IPS-18c (cell line): ENCODE results near the gene GPRC5C.

Experiments
- H3K4me3 ChIP-seq: 2 replicates; pipeline ENCODE4 v1.7.0; 2013; ENCODE audit warnings: low read depth, mild to moderate bottlenecking, low read length, moderate library complexity; ENCODE audit not compliant: insufficient read depth
- H3K9me3 ChIP-seq: one replicate; pipeline ENCODE4 v1.6.1; 2013; ENCODE audit warnings: mild to moderate bottlenecking, low read length, moderate library complexity; ENCODE audit not compliant: control insufficient read depth, insufficient read depth

The GPRC5C gene

GRCh38 chr17:74455025-74455545 lies 23.2 kb downstream of the GPRC5C start:
- H3K4me3 ChIP-seq, result peak overlapping the region; percentile 49

DNA sequence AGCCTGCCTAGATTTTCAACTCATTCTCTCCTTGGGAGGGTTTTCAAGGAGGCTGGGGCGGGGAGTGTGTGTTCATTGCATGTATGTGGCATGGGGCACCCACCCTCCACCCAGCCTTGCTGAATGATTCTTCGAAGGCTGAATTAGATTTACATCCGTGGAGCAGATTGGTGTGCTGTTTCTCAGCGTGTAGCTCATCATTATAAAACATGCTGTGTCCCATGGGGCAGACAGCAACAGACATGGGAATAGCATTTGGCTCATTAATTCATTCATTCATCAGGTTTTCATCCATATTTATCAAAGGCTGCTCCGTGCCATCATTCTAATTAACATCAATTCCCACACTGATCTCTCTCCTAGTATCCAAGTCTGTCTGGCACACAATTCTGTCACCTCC lies 23.9 kb downstream of the GPRC5C start:
- Histone ChIP-seq H3K9me3 (no peaks in the 10 kb centered on the region), H3K4me3 (no peak overlapping the region)

More at GRCh38 chr17:74455025-74455545, 23.2 kb downstream of the GPRC5C start:
- H3K9me3 ChIP-seq, result no peaks in the 10 kb centered on the region

GRCh38 chr17:74457146-74457819 lies 25.4 kb downstream of the GPRC5C start:
- Histone ChIP-seq H3K4me3 (no peak overlapping the region), H3K9me3 (no peaks in the 10 kb centered on the region)

DNA sequence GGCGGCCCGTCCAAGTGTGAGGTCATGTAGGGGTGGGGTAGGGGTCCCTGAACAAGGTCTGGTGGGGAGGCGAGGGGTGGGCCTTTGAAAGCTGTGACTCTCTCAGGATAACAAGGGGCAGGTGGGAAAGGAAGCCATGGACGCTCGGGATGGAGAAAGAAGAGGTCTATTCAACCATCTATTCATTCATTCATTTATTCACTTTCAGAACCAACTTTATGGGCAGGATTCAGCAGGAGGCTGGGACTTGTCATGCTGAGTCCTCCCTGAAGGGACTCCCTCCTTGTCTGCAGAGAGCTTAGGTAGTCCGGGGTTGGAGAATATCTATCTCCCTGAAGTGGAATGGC lies 25.9 kb downstream of the GPRC5C start:
- H3K9me3 ChIP-seq, result no peaks in the 10 kb centered on the region
- no peak overlapping the region for H3K4me3 ChIP-seq

DNA sequence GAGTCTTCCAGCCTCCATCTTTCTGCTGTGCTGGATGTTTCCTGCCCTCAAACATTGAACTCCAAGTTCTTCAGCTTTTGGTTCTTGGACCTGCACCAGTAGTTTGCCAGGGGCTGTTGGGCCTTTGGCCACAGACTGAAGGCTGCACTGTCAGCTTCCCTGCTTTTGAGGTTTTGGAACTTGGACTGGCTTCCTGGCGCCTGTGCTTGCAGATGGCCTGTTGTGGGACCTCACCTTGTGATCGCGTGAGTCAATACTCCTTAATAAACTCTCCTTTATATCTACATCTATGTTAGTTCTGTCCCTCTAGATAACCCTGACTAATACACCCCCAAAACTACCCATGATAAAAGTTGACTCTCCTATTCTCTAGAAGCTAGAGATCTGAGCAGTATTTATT lies 26.9 kb downstream of the GPRC5C start:
- H3K9me3 ChIP-seq, result no peaks in the 10 kb centered on the region
- no peak overlapping the region for H3K4me3 ChIP-seq

- Histone ChIP-seq H3K9me3 (no peaks in the 10 kb centered on the region), H3K4me3 (no peak overlapping the region)
Observed at GRCh38 chr17:74459622-74460021, 27.7 kb downstream of the GPRC5C start.

DNA sequence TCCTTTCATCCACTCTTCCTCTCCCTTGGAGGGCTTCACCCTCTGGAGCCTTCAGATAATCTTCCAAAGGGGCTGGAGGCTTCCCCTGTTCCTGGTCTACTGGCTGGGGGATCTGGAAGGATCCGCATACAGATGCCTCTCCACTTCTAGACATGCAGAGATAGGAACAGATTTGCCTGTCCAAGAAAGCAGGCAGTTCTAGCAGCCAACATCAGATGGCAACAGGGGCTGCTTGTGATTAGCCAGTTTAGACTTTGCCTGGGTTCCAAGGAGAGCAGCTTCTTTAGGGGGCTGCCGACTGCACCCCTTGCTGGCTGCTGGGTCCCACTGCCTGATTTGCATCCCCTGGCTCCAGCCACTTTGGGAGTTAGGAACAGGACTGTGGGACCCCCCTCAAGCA lies 28.4 kb downstream of the GPRC5C start:
- Histone ChIP-seq H3K4me3 (no peak overlapping the region), H3K9me3 (no peaks in the 10 kb centered on the region)

GRCh38 chr17:74460996-74461395 lies 29.1 kb downstream of the GPRC5C start:
- Histone ChIP-seq H3K9me3 (no peaks in the 10 kb centered on the region), H3K4me3 (no peak overlapping the region)

DNA sequence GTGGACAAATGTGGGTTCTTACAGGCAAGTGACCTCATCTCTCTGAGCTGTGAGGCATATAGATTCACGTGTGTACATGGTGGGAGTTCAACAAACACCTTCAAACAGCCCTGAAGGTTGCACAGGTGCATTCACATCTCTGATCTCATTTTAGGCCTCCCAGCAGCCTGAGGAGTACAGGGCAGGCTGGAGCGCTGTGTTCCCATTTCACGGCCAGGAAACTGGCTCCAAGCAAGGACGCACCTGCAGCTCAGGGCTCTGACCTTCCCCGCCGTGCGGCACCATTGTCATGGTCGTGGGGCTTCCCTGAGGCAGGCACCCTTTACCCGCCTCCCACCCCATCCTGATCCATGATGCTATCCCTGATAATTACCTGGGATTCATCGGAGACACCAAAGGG lies 29.7 kb downstream of the GPRC5C start:
- H3K4me3 ChIP-seq, result no peak overlapping the region
- no peaks in the 10 kb centered on the region for H3K9me3 ChIP-seq

- no peak overlapping the region for H3K4me3 ChIP-seq
- H3K9me3 ChIP-seq, result no peaks in the 10 kb centered on the region
Observed at GRCh38 chr17:74464730-74465377, 33.0 kb downstream of the GPRC5C start.

DNA sequence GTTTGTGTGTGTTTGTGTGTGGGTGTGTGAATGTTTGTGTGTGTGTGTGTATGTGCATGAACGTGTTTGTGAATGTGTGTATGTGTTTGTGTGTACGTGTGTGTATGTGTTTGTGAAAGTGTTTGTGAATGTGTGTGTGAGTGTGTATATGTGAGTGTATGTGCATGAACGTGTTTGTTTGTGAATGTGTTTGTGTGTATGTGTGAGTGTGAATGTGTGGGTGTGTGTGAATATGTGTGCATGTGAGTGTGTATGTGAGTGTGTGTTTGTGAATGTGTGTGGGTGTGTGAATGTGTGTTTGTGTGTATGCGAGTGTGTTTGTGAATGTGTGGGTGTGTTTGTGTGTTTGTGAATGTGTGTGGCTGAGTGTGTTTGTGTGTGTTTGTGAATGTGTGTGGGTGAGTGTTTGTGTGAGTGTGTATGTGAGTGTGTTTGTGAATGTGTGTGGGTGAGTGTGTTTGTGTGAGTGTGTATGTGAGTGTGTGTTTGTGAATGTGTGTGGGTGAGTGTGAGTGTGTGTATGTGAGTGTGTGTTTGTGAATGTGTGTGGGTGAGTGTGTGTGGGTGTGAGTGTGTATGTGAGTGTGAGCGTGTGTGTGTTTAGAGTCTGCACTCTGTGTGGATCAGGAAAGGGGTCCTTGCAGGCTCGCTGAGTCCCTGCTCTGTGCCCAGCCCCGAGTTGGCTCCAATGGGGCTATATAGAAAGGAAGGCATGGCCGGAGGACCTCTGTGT lies 33.7 kb downstream of the GPRC5C start:
- Histone ChIP-seq H3K9me3 (no peaks in the 10 kb centered on the region), H3K4me3 (no peak overlapping the region)

DNA sequence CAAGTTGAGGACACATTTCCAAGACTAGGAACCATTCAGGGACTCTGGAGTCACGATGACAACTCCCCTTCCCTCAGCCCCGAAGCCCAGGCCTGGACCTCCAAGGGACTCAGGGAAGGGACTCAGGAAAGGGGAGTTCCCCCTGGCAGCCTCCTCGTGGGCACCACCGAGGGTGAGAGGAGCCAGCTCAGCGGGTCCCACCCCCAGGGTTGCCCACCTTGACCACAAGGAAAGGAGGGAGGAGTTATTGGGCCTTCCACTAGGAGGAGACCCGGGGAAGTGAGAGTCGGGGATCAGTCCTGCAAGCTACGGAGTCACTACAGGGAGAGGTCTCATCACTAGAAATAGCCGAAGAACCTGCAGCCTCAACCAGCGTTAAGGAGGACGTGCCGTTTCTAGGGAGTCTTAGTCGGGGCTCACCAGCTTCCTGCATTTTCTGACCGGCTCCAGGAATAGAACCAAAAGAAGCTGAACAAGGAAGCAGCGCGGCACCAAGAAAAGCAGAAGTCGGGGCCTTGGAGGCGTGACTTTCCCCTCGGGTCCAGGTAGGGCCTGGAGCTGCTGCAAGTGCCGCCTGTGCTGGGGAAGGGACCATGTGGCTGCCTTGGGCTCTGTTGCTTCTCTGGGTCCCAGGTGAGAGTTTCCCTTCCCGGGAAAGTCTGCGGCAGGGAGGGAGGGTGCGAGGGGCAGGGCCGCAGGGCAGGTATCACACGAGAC lies 34.4 kb downstream of the GPRC5C start, which contains the start of gene CD300A:
CD300A (plus strand) TSS at position 524 of the 717 bp plus-strand sequence; CDS start at position 594, 70 bp downstream.
- H3K4me3 ChIP-seq, result peak within 1 kb of the TSS; percentile 29
- no peaks in the 10 kb centered on the region for H3K9me3 ChIP-seq

- Histone ChIP-seq H3K4me3 (no peak overlapping the region), H3K9me3 (no peaks in the 10 kb centered on the region)
Observed at GRCh38 chr17:74466828-74467184, 34.9 kb downstream of the GPRC5C start.

DNA sequence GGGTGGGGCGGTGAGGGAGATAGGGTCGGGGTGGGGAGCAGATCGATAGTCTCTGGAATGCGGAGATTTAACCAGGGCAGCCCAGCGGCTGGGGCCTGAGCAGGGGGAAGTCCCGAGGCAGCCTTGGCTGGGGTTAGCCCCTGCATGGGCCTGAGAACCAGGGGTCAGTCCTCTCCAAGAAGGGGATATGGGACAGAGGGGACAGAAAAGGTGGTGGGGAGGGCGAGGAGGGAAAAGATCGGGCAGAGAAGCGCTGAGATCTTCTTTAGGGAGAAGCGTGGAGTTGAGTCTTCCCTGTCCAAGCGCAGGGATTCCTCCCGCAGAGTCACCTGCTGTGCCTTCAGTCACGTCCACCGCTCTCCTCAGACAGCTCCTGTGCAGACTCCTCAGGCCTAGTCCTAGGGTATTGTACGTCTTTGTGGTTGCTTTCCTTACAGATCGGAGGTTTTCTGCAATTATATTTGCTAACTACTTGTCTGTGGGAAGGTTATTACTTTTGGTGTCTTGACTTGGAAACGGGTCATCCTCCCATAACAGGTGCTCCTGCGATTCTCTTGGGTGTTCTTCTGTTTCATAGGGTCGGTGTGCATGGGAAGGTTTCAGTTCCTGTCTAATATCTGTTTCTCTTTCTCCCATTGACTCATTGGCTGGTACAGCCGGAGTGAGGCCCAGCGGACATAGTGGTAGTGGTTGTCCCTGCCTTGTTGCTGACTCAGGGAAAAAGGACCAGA lies 35.5 kb downstream of the GPRC5C start:
- H3K4me3 ChIP-seq, result peak overlapping the region; percentile 29
- H3K9me3 ChIP-seq, result no peaks in the 10 kb centered on the region

GRCh38 chr17:74471341-74471740 lies 39.5 kb downstream of the GPRC5C start:
- H3K9me3 ChIP-seq, result peaks cover 8% of the 10 kb centered on the region
- H3K4me3 ChIP-seq, result no peak overlapping the region

GRCh38 chr17:74472890-74473289 lies 41.0 kb downstream of the GPRC5C start:
- Histone ChIP-seq H3K4me3 (no peak overlapping the region), H3K9me3 (peaks cover 8% of the 10 kb centered on the region)

GRCh38 chr17:74473294-74473693 lies 41.4 kb downstream of the GPRC5C start:
- H3K4me3 ChIP-seq, result no peak overlapping the region
- peaks cover 8% of the 10 kb centered on the region for H3K9me3 ChIP-seq
